ENCODE measurements around the gene EMILIN1. TPM values are rescaled to one million over a fixed set of nuclear protein-coding genes. Genes with fewer than 3 reads are reported as not detected.

The EMILIN1 gene
- total RNA-seq, 1 experiment from 2014 or later = 1.2 TPM

- H2BK12ac ChIP-seq (ENCODE audit: insufficient read length, low read depth, low read length) = no peak overlapping the region
- H3K79me2 ChIP-seq (ENCODE audit: insufficient read depth, low read length) = no peaks in the 10 kb centered on the region
- H2BK15ac ChIP-seq (ENCODE audit: low read depth, low read length) = no peak overlapping the region
- no peak overlapping the region for H3T11ph ChIP-seq (ENCODE audit: low read length)
- Mint-ChIP-seq H3K27me3 (ENCODE audit: low read depth) (peaks cover 70% of the 10 kb centered on the region), H3K27ac (no peak overlapping the region), H3K4me1 (peaks cover 15 to 21% of the 10 kb centered on the region in 2 experiments), H3K9me3 (no peaks in the 10 kb centered on the region; a peak in 1 of 5 replicates), H3K4me3 (no peak overlapping the region; a peak in 1 of 5 replicates), H3K36me3 (ENCODE audit: insufficient read depth in 1 of 3, low read depth in 3 of 3) (no peaks in the 10 kb centered on the region; a peak in 3 of 7 replicates)
- peaks cover 14% of the 10 kb centered on the region; the same call in 1 of the 2 replicates for H3K27me3 ChIP-seq (ENCODE audit: insufficient read depth, low read length)
- H3K4me2 ChIP-seq (ENCODE audit: insufficient read depth, insufficient read length, low read length) = no peak overlapping the region
- H3K23ac ChIP-seq (ENCODE audit: insufficient read length, low read depth, low read length) = no peak overlapping the region
- peaks cover 2% of the 10 kb centered on the region for H4K20me1 ChIP-seq (ENCODE audit: control insufficient read depth, insufficient read depth, insufficient read length)
- H3K9me3 ChIP-seq (ENCODE audit: control insufficient read depth, low read depth, low read length) = no peaks in the 10 kb centered on the region
- H3K18ac ChIP-seq (ENCODE audit: insufficient read length, low read depth, low read length) = no peak overlapping the region
- no peak overlapping the region for H4K8ac ChIP-seq (replicated peaks; ENCODE audit: insufficient read length, low read depth, low read length)
- WGBS (ENCODE audit: extremely low coverage, insufficient read length, low lambda C conversion rate) = no CpG with 5 or more reads among the region's 2 CpGs
- no peak overlapping the region for H2BK5ac ChIP-seq (ENCODE audit: insufficient read length, low read length)
- H2AK5ac ChIP-seq (ENCODE audit: insufficient read length, low read length) = no peak overlapping the region
- H4K5ac ChIP-seq (ENCODE audit: insufficient read length, low read depth, low read length) = no peak overlapping the region
- no peak overlapping the region for H3K27ac ChIP-seq (ENCODE audit: insufficient read length, low read depth, low read length)
- no peak overlapping the region for H3K4ac ChIP-seq (ENCODE audit: low read depth, low read length)
- no peak for TF ChIP-seq CTCF (conservative IDR thresholded peaks at IDR 0.05)
- H3K9ac ChIP-seq (ENCODE audit: extremely low read depth, insufficient read length, low read length) = no peak overlapping the region
- no peak overlapping the region for H4K91ac ChIP-seq (ENCODE audit: insufficient read length, low read depth, low read length)
- H2BK20ac ChIP-seq (ENCODE audit: low read depth, low read length, poor library complexity, severe bottlenecking) = no peak overlapping the region
- peaks cover 2% of the 10 kb centered on the region for H3K4me1 ChIP-seq (ENCODE audit: insufficient read depth, low read length)
- H3K23me2 ChIP-seq (ENCODE audit: insufficient read length, low read depth, low read length, poor library complexity, severe bottlenecking) = peaks cover 11% of the 10 kb centered on the region
- no peaks in the 10 kb centered on the region for H3K79me1 ChIP-seq (ENCODE audit: insufficient read depth, low read depth, low read length, poor library complexity, severe bottlenecking)
- no peak overlapping the region for H2BK120ac ChIP-seq (ENCODE audit: low read depth, low read length, poor library complexity, severe bottlenecking)
- H3K14ac ChIP-seq (ENCODE audit: insufficient read depth, low read length) = no peak overlapping the region
- no peak overlapping the region for H3K56ac ChIP-seq (ENCODE audit: insufficient read length, low read depth, low read length)
- no peak for DNase-seq
- H2AFZ ChIP-seq (ENCODE audit: low read length) = no peak overlapping the region
Measured at GRCh38 chr2:27121906-27122305, 43.5 kb downstream of the EMILIN1 start.

Data from H9 (cell line).